Measurements from ENCODE around the gene OSGIN1.

Gene OSGIN1

GRCh38 chr16:83958846-83959565 is 6.0 kb downstream of the OSGIN1 start:
- DNase-seq: no peak

- no peak for DNase-seq
These were observed 6.8 kb downstream of the OSGIN1 start for GRCh38 chr16:83959656-83960434.

DNA sequence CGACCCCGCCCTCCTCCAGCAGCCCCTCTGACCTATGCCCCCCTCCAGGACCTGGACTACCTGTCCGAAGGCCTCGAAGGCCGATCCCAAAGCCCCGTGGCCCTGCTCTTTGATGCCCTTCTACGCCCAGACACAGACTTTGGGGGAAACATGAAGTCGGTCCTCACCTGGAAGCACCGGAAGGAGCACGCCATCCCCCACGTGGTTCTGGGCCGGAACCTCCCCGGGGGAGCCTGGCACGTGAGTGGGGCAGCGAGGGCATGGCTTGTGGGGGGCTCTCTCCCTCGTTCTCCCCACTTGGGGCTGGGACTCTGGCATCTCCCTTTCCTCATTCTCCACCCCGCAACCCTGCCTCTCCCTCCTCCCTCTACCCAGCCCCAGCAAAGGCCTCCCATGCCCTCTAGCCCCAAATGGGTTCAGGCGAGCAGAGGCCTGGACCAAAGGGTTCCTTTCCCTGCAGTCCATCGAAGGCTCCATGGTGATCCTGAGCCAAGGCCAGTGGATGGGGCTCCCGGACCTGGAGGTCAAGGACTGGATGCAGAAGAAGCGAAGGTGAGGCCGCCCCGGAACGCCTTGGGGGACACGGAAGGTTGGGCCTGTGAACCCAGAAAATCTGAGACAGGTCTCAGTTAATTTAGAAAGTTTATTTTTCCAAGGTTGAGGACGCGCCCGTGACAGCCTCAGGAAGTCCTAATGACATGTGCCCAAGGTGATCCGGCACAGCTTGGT is 7.6 kb downstream of the OSGIN1 start:
- DNase-seq: no peak

- DNase-seq: no peak
These were observed 8.6 kb downstream of the OSGIN1 start for GRCh38 chr16:83961591-83961990.

- DNase-seq: no peak
These were observed 10.5 kb downstream of the OSGIN1 start for GRCh38 chr16:83963277-83964119.

GRCh38 chr16:83964684-83965443 is 11.8 kb downstream of the OSGIN1 start:
- no peak for DNase-seq

DNA sequence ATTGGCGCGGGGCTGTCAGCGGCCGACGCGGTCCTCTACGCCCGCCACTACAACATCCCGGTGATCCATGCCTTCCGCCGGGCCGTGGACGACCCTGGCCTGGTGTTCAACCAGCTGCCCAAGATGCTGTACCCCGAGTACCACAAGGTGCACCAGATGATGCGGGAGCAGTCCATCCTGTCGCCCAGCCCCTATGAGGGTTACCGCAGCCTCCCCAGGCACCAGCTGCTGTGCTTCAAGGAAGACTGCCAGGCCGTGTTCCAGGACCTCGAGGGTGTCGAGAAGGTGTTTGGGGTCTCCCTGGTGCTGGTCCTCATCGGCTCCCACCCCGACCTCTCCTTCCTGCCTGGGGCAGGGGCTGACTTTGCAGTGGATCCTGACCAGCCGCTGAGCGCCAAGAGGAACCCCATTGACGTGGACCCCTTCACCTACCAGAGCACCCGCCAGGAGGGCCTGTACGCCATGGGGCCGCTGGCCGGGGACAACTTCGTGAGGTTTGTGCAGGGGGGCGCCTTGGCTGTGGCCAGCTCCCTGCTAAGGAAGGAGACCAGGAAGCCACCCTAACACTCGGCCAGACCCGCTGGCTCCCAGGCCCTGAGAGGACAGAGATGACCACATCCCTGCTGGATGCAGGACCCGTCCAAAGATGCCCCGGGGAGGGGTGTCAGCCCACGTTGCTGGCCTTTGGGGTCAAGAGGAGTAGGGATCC is 12.6 kb downstream of the OSGIN1 start:
- no peak for DNase-seq

GRCh38 chr16:83966153-83966696 is 13.2 kb downstream of the OSGIN1 start:
- no peak for DNase-seq

DNA sequence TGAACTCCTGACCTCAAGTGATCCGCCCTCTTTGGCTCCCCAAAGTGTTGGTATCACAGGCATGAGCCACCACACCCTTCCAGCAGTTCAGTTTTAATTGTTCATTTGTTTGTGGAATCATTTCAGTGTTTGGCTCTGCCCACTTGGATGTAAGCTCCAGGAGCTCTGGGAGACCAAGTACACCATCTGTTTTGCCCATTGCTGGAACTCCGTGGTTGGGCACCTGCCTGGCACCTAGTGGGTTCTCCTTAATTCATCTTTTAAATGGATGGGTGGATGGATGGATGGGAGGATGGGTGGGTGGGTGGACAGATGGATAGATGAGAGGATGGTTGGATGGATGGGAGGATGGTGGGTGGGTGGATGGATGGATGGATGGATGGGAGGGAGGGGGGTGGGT is 14.1 kb downstream of the OSGIN1 start:
- DNase-seq: no peak

- DNase-seq: peak; percentile 77
These were observed 14.8 kb downstream of the OSGIN1 start, which contains the start of gene NECAB2 for GRCh38 chr16:83967838-83968305. Gene NECAB2 (plus strand): TSS chr16:83968244. CDS start chr16:83968649, 405 bp downstream.

GRCh38 chr16:83968306-83968851 is 15.3 kb downstream of the OSGIN1 start:
- DNase-seq: no peak

GRCh38 chr16:83968891-83969649 is 16.0 kb downstream of the OSGIN1 start:
- DNase-seq: no peak

DNA sequence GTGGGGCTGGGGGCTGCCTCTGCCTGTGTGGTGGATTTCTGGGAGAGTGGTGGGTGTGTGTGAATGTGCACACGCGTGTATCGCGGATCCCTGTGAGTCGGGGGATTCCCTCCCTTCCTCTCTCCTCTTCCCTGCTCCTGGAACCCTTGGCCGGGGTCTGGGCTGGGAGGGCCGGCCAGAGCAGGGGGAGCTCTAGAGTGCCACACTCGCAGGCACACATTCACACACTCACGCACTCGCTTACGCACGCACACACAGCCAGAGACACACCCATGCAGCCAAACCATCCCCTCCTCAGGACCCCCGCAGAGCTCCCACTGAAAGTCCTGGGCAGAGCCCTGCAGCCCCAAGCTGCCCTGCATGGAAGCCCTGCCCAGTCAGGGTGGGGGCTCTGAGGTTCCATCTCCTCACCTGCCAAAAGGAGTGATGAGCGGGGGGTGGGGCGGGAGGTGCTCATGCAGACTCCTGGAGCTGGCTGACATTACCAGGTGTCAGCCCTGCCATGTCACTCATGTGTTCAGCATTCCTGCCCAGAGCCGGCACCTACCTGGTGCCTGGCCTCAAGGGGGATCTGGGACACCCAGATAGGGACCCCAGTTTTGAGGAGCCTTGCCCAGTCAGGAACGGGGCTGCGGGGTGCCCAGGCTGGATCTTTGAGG is 16.9 kb downstream of the OSGIN1 start:
- DNase-seq: no peak

DNA sequence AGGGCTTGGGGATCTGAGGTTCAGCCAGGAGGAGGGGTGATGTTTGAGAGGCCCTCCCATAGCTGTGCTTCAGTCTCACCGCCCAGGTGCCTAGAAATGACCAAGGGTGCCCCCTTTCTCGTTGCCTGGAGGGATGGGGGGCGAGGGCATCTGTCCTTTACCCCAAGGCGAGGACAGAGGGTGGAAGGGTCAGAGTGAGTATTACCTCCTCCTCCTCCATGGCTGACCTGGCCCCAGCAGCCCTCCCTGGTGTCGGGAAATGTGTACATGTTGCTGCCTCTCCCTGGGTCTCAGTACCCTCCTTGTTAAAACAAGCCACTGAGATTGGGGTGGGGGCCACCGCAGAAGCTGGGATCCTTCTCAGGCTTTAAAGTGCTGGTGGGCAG is 17.4 kb downstream of the OSGIN1 start:
- DNase-seq: no peak

DNA sequence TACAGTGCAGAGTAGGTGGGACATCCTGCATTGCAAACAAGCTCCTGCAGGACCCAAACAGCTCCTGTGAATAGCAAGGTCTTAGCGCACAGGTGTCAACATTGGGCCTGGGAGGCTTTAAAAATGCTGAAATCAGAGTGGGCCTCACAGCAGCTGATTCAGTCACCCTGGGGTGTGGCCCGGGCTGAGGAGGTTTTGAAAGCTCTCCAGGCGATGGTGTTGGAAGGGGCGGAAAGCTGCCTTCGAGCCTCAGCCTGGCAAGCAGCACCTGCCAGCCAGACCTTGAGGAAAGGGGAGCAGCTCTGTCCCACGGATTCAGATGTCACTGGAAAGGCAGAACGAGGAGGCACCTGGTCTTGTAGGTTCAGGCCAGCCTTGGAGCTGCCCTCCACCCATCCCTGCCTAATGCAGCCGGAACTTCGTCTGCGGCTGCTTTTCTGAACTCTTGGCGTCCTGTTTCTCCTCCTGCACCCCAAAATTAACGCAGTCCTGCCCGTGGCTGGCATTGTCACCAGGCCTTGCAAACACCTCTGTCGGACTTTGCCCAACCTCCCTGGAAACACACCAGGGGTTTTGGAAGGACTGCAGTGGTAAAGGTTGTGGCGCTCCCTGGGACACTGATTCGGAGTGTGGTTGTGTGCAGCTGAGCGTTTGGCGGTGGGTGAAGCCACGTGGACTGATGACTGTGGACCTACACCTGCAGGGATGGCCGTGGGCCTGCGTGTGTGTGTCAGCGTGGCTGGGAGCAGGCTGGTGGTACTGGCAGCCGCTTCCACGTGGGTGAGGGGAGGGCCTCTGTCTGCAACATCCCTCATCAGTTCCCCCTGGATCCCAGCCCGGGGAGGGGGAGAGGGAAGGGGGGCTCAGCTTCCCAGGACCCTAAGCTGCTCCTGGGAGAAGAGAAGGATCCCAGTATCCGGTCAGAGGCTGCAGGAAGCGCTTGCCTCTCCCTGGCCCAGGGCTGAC is 18.4 kb downstream of the OSGIN1 start:
- no peak for DNase-seq

- DNase-seq: no peak
These were observed 19.4 kb downstream of the OSGIN1 start for GRCh38 chr16:83972256-83973008.

- no peak for DNase-seq
These were observed 20.0 kb downstream of the OSGIN1 start for GRCh38 chr16:83973077-83973476.
